Endodermal cell (in vitro differentiated cells): ENCODE data around the gene GABRB2. TPM values are rescaled to one million over a fixed set of nuclear protein-coding genes. Genes with fewer than 3 reads are reported as not detected.

Source experiments
- DNase-seq: peaks from one replicate; pipeline ENCODE4 v3.0.0-alpha.2; 2017
- H3K27ac ChIP-seq: 2 replicates; pipeline ENCODE4 v1.5.1; 2013; ENCODE audit warnings: mild to moderate bottlenecking, low read depth, low read length, moderate library complexity
- H3K27me3 ChIP-seq: 2 replicates; pipeline ENCODE4 v1.6.1; 2013; ENCODE audit warnings: mild to moderate bottlenecking, low read length, moderate library complexity; ENCODE audit not compliant: insufficient read depth, control insufficient read depth, poor library complexity, severe bottlenecking
- H3K36me3 ChIP-seq: 2 replicates; pipeline ENCODE4 v1.7.0; 2013; ENCODE audit warnings: mild to moderate bottlenecking, low read length, moderate library complexity; ENCODE audit not compliant: control insufficient read depth, insufficient read depth
- H3K4me1 ChIP-seq: one replicate; pipeline ENCODE4 v1.7.0; 2013; ENCODE audit warnings: low read length; ENCODE audit not compliant: control insufficient read depth, insufficient read depth
- H3K4me3 ChIP-seq: 2 replicates; pipeline ENCODE4 v1.5.1; 2013; ENCODE audit warnings: mild to moderate bottlenecking, low read length, moderate library complexity
- H3K9ac ChIP-seq: 2 replicates; pipeline ENCODE4 v1.6.1; 2013; ENCODE audit warnings: mild to moderate bottlenecking, low read length, moderate library complexity; ENCODE audit not compliant: poor library complexity, severe bottlenecking; ENCODE audit errors: extremely low read depth
- H3K9me3 ChIP-seq: 2 replicates; pipeline ENCODE4 v1.6.1; 2013; ENCODE audit warnings: mild to moderate bottlenecking, low read length, moderate library complexity; ENCODE audit not compliant: control insufficient read depth
- H3K27ac Mint-ChIP-seq: 2 replicates; pipeline ENCODE4 v1.8.0; 2020; ENCODE audit warnings: mixed read lengths
- H3K27me3 Mint-ChIP-seq: 2 replicates; pipeline ENCODE4 v1.8.0; 2021; ENCODE audit warnings: mild to moderate bottlenecking, mixed read lengths; ENCODE audit not compliant: insufficient read depth
- H3K36me3 Mint-ChIP-seq: 2 replicates; pipeline ENCODE4 v1.8.0; 2020; ENCODE audit warnings: low read depth, mixed read lengths
- H3K4me1 Mint-ChIP-seq: 2 replicates; pipeline ENCODE4 v1.8.0; 2020; ENCODE audit warnings: mixed read lengths
- H3K4me3 Mint-ChIP-seq: 2 replicates; pipeline ENCODE4 v1.8.0; 2020; ENCODE audit warnings: mild to moderate bottlenecking, moderate library complexity, mixed read lengths
- H3K9me3 Mint-ChIP-seq: 2 replicates; pipeline ENCODE4 v1.8.0; 2020; ENCODE audit warnings: mild to moderate bottlenecking, mixed read lengths
- whole genome bisulfite sequencing, 2 experiments: methylation state at CpG; one replicate each; pipeline versions ENCODE4 v1.1.5 to v1.1.7; 2013; ENCODE audit warnings: missing lambda C conversion rate in 2 of 2, mixed read lengths in 1 of 2; ENCODE audit not compliant: insufficient coverage in 1 of 2, insufficient read length in 1 of 2; 5-methylcytosine and 5-hydroxymethylcytosine counted together
- total RNA-seq, 2 donors: library from RNA; stranded (reverse); fragmentation: NEBNext Ultra II Directional in 1 of 2; extraction: Animal tissue kit (Norgen Biotek cat#: 25700) in 1 of 2; gene quantifications; 2 replicates in 1 of 2; 3 replicates in 1 of 2; pipeline ENCODE4 v1.2.1, GENCODE V29; 2021
- TF ChIP-seq, protein P1 (sequence below): fragments of 200-600 bp; sonication (generic); conservative IDR thresholded peaks from 2 replicates; pipeline ENCODE4 v1.5.0; 2021; ENCODE audit warnings: antibody characterized with exemption, mild to moderate bottlenecking

GABRB2 gene
- total RNA-seq, 2 donors from 2014 or later: 0.77 to 2.5 TPM

DNA sequence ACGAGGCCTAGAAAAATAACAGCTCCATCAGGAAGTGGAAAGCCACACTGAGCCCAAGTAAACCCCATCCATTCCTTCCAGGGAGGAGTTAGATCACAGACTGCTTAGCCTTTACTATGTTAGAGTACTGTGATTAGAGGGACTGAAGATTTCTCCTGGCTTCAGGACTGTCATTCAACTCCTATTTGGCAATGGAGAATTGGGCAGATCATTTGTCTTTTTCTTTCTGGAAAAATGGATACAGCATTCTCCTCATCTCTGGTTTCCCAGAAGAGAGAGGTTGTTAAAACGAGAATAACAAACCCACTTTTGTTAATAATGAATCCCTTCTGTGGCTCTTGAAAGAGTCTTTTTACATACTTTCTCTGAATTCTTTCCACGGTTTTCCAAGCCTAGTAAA lies 150.4 kb downstream of the GABRB2 start:
- H3K4me3 ChIP-seq: no peak overlapping the region
- H3K4me1 ChIP-seq: peaks cover 3% of the 10 kb centered on the region
- Mint-ChIP-seq H3K27ac (no peak overlapping the region), H3K27me3 (no peaks in the 10 kb centered on the region), H3K4me1 (peaks cover 20% of the 10 kb centered on the region), H3K4me3 (no peak overlapping the region), H3K9me3 (no peaks in the 10 kb centered on the region), H3K36me3 (no peaks in the 10 kb centered on the region)
- H3K27ac ChIP-seq: no peak overlapping the region
- DNase-seq: no peak
- H3K9ac ChIP-seq: no peak overlapping the region
- no peaks in the 10 kb centered on the region for H3K9me3 ChIP-seq
- 89 to 96% methylated on average over 1 to 3 of the region's 3 CpGs for WGBS, 2 experiments
- TF ChIP-seq, protein P1, sequence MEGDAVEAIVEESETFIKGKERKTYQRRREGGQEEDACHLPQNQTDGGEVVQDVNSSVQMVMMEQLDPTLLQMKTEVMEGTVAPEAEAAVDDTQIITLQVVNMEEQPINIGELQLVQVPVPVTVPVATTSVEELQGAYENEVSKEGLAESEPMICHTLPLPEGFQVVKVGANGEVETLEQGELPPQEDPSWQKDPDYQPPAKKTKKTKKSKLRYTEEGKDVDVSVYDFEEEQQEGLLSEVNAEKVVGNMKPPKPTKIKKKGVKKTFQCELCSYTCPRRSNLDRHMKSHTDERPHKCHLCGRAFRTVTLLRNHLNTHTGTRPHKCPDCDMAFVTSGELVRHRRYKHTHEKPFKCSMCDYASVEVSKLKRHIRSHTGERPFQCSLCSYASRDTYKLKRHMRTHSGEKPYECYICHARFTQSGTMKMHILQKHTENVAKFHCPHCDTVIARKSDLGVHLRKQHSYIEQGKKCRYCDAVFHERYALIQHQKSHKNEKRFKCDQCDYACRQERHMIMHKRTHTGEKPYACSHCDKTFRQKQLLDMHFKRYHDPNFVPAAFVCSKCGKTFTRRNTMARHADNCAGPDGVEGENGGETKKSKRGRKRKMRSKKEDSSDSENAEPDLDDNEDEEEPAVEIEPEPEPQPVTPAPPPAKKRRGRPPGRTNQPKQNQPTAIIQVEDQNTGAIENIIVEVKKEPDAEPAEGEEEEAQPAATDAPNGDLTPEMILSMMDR: no peak
- no peaks in the 10 kb centered on the region for H3K27me3 ChIP-seq
- H3K36me3 ChIP-seq: no peaks in the 10 kb centered on the region

DNA sequence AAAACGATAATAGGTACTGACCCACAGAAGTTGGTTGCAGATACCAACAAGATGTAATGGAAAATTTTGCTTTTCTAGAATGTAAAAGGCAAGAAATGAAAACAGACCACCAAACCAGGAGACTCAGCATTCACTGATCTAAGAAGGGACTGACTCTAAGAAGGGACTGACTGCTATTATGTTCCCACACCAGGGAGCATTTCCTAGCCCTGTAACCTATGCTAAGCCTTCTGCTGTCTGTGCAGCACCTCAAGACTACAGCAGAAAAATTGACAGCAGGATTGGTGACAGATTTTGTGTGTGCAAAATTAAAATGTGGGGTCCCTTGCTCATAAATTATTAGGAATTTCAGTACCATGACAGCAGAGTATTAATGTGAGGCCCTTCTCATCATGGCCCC lies 154.8 kb downstream of the GABRB2 start:
- no peaks in the 10 kb centered on the region for H3K4me1 ChIP-seq
- TF ChIP-seq, protein P1: no peak
- Mint-ChIP-seq H3K27me3 (peaks cover 3% of the 10 kb centered on the region), H3K9me3 (no peaks in the 10 kb centered on the region), H3K4me3 (no peak overlapping the region), H3K27ac (no peak overlapping the region), H3K36me3 (no peaks in the 10 kb centered on the region), H3K4me1 (peaks cover 15% of the 10 kb centered on the region)
- 83% methylated on average over 1 of the region's 1 CpG; no CpG with 5 or more reads in 1 of the 2 experiments for WGBS, 2 experiments
- no peak for DNase-seq
- H3K9ac ChIP-seq: no peak overlapping the region
- no peak overlapping the region for H3K27ac ChIP-seq
- no peaks in the 10 kb centered on the region for H3K36me3 ChIP-seq
- no peak overlapping the region for H3K4me3 ChIP-seq
- H3K27me3 ChIP-seq: no peaks in the 10 kb centered on the region
- H3K9me3 ChIP-seq: no peaks in the 10 kb centered on the region

DNA sequence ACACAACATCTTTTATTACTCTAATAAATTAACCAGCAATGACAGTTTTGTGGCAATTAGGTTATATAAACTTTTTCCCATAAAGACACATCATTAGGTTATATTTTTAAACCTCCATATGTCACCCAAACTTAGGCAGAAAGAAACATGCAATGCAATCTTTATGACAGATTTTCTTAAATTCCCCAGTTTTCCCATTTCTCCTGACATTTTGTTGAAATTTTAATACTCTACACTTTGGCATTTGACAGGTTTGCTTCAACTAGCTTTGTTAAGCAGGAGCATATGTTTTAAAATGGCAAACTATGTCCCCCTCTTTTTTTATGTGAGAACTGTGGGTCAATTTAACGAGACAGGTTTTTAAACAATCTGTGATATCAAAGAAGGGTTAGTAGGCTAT lies 155.5 kb downstream of the GABRB2 start:
- H3K9ac ChIP-seq: no peak overlapping the region
- no peak for DNase-seq

More for the DNA sequence above, 155.5 kb downstream of the GABRB2 start:
- Mint-ChIP-seq H3K4me3 (no peak overlapping the region), H3K27ac (no peak overlapping the region), H3K36me3 (no peaks in the 10 kb centered on the region), H3K9me3 (no peaks in the 10 kb centered on the region), H3K4me1 (peaks cover 15% of the 10 kb centered on the region), H3K27me3 (peaks cover 3% of the 10 kb centered on the region)
- Histone ChIP-seq H3K4me1 (no peaks in the 10 kb centered on the region), H3K36me3 (no peaks in the 10 kb centered on the region), H3K27ac (no peak overlapping the region), H3K27me3 (no peaks in the 10 kb centered on the region), H3K4me3 (no peak overlapping the region), H3K9me3 (no peaks in the 10 kb centered on the region)
- WGBS, 2 experiments: 83% methylated on average over 1 of the region's 1 CpG; no CpG with 5 or more reads in 1 of the 2 experiments
- TF ChIP-seq, protein P1: no peak
